Pancreas (tissue), 10 donors: ENCODE data around the gene PPM1H. TPM values are rescaled to one million over a fixed set of nuclear protein-coding genes. Genes with fewer than 3 reads are reported as not detected.
A peak's percentile ranks its signal among the peaks of the same experiment; 100 is the strongest.

Source experiments
- ATAC-seq, 4 donors: fragments of 200-7000 bp; cut with Tn5 transposase; one replicate each; pipeline versions ENCODE4 v1.8.0 to v1.9.1; 2020; ENCODE audit warnings: mild to moderate bottlenecking in 4 of 4, moderate library complexity in 4 of 4
- DNase-seq, 6 donors: peaks; one replicate each; pipeline ENCODE4 v3.0.0-alpha.2; 2020
- FAIRE-seq: peaks from 2 replicates; lab custom pipeline; 2012; peaks lifted over from hg19 to GRCh38; lab: Jason Lieb, UNC
- H3K27ac ChIP-seq, 4 donors: fragments of 200-600 bp; sonication (generic); 1 replicate in 3 of 4; 2 replicates in 1 of 4; pipeline versions ENCODE4 v1.5.0 to v1.8.0; 2020
- H3K27me3 ChIP-seq, 4 donors: fragments of 200-600 bp; one replicate each; pipeline ENCODE4 v1.8.0; 2021
- H3K36me3 ChIP-seq, 3 donors: fragments of 200-600 bp; sonication (generic) in 1 of 3; one replicate each; pipeline versions ENCODE4 v1.5.0 to v1.8.0; 2020 to 2021
- H3K4me1 ChIP-seq, 3 donors: fragments of 200-600 bp; one replicate each; pipeline ENCODE4 v1.8.0; 2021
- H3K4me3 ChIP-seq, 4 donors: fragments of 200-600 bp; sonication (generic) in 2 of 4; one replicate each; pipeline versions ENCODE4 v1.5.0 to v1.8.0; 2020 to 2021
- H3K9me3 ChIP-seq, 4 donors: fragments of 200-600 bp; one replicate each; pipeline ENCODE4 v1.8.0; 2021
- CTCF ChIP-seq, 4 donors: fragments of 200-600 bp; sonication (generic) in 3 of 4; IDR thresholded peaks; one replicate each; pipeline versions ENCODE4 v1.5.0 to v1.8.0; 2021; ENCODE audit warnings: antibody characterized with exemption in 4 of 4
- WGBS, 2 donors: extraction: QIAGEN DNeasy Blood & Tissue Kit; methylation state at CpG; one replicate each; pipeline ENCODE4 v1.1.7; 2013; 5-methylcytosine and 5-hydroxymethylcytosine counted together
- intact Hi-C, 3 donors: fragments of 100-400 bp; cut with DNase I; formaldehyde crosslinking; loops; one replicate each; pipeline versions ENCODE4 v1.11.1 to v1.14.2; 2022
- polyA plus RNA-seq, 2 donors: library from polyadenylated mRNA; stranded (reverse); fragments of 200-250 nt; gene quantifications; one replicate each; pipeline ENCODE4 v1.2.3, GENCODE V29; 2013
- total RNA-seq, 6 donors: library from RNA; stranded (reverse); fragmentation: NEBNext Ultra II Directional in 4 of 6; extraction: Animal tissue kit (Norgen Biotek cat#: 25700) in 4 of 6; gene quantifications; one replicate each; pipeline versions ENCODE4 v1.2.1 to v1.2.4, GENCODE V29; 2021 to 2023
- donor health status: healthy with polysubstance abuse.
- donor health status: DM: no; HTN: no; CAD: no; lungs with moderate emphysema.
- donor health status: DM: no; HTN: no; CAD: no.
- donor health status: control.
- donor health status: control.
- donor health status: Bipolar disorder and iron deficiency.
- donor health status: DM: yes; HTN: yes; CAD: no.
- donor health status: DM: no; HTN: no; CAD: no.
- donor health status: DM: no; HTN: no; CAD: no.
- donor health status: DM: yes; HTN: yes; CAD: no.

The PPM1H gene
- total and polyA plus RNA-seq, 8 donors, result 1.7 to 12.9 (median 5.8) TPM

- Histone ChIP-seq H3K9me3 (no peaks in the 10 kb centered on the region), H3K27ac (peak overlapping the region in 1 of 4 donors; percentile 22), H3K36me3 (no peaks in the 10 kb centered on the region), H3K27me3 (no peaks in the 10 kb centered on the region), H3K4me3 (no peak overlapping the region), H3K4me1 (no peaks in the 10 kb centered on the region)
- no peak for ATAC-seq
- FAIRE-seq, result no peak
- 83 to 84% methylated on average over 3 of the region's 3 CpGs for WGBS, 2 donors
- no peak for TF ChIP-seq CTCF (IDR thresholded peaks at IDR 0.05)
- DNase-seq, result no peak
- intact Hi-C loops, result no loop called here
These were observed 255.3 kb downstream of the PPM1H start for GRCh38 chr12:62679608-62680007.

- FAIRE-seq, result no peak
- Histone ChIP-seq H3K36me3 (no peaks in the 10 kb centered on the region), H3K4me1 (no peaks in the 10 kb centered on the region), H3K27ac (no peak overlapping the region), H3K27me3 (no peaks in the 10 kb centered on the region), H3K9me3 (no peaks in the 10 kb centered on the region), H3K4me3 (no peak overlapping the region)
- 91 to 97% methylated on average over 7 of the region's 7 CpGs for WGBS, 2 donors
- DNase-seq, result no peak
- TF ChIP-seq CTCF (IDR thresholded peaks at IDR 0.05), result no peak
- ATAC-seq, result no peak
- intact Hi-C loops, result no loop called here
These were observed 257.6 kb downstream of the PPM1H start for GRCh38 chr12:62677355-62677754.

GRCh38 chr12:62676521-62677307 is 258.2 kb downstream of the PPM1H start:
- TF ChIP-seq CTCF (IDR thresholded peaks at IDR 0.05), result no peak
- H3K27me3 ChIP-seq, result no peaks in the 10 kb centered on the region
- no peak overlapping the region for H3K4me3 ChIP-seq
- H3K27ac ChIP-seq, result no peak overlapping the region
- H3K4me1 ChIP-seq, result no peaks in the 10 kb centered on the region
- no peak for FAIRE-seq
- no peaks in the 10 kb centered on the region for H3K9me3 ChIP-seq
- DNase-seq, result peak in 1 of 6 donors; percentile 61
- intact Hi-C loops, result no loop called here
- WGBS, 2 donors, result 98 to 99% methylated on average over 9 to 11 of the region's 11 CpGs
- no peaks in the 10 kb centered on the region for H3K36me3 ChIP-seq
- no peak for ATAC-seq

GRCh38 chr12:62673028-62673815 is 261.7 kb downstream of the PPM1H start:
- WGBS, 2 donors, result 87 to 88% methylated on average over 6 of the region's 6 CpGs
- Histone ChIP-seq H3K4me1 (no peaks in the 10 kb centered on the region), H3K36me3 (no peaks in the 10 kb centered on the region), H3K9me3 (no peaks in the 10 kb centered on the region), H3K27me3 (no peaks in the 10 kb centered on the region), H3K4me3 (no peak overlapping the region), H3K27ac (no peak overlapping the region)
- ATAC-seq (peak in 2 of 4 donors; percentile 59 to 70), DNase-seq (no peak), FAIRE-seq (no peak)
- no peak for TF ChIP-seq CTCF (IDR thresholded peaks at IDR 0.05)
- intact Hi-C loops, result no loop called here
